Upper lobe of left lung (tissue), 6 donors: Measurements from ENCODE around the gene UGT2B15. TPM values are rescaled to one million over a fixed set of nuclear protein-coding genes. Genes with fewer than 3 reads are reported as not detected.
"Not testable (repeated sequence)": the region's sequence is repeated elsewhere in the genome, so short reads cannot be mapped to it uniquely, and the experiment has no call there.

Experiments
- ATAC-seq, 2 donors: fragments of 200-7000 bp; cut with Tn5 transposase; one replicate each; pipeline ENCODE4 v1.9.1; 2022; ENCODE audit warnings: mild to moderate bottlenecking in 2 of 2, moderate library complexity in 2 of 2; ENCODE audit not compliant: low FRiP score in 2 of 2
- DNase-seq, 2 donors: peaks; one replicate each; pipeline ENCODE4 v3.0.0-alpha.2; 2019 to 2020
- H3K27ac ChIP-seq, 4 donors: fragments of 200-600 bp; sonication (generic); one replicate each; pipeline ENCODE4 v1.5.1; 2016 to 2019
- H3K27me3 ChIP-seq, 4 donors: fragments of 200-600 bp; sonication (generic); one replicate each; pipeline ENCODE4 v1.5.1; 2017 to 2019
- H3K36me3 ChIP-seq, 4 donors: fragments of 200-600 bp; sonication (generic); one replicate each; pipeline ENCODE4 v1.5.1; 2016 to 2019
- H3K4me1 ChIP-seq, 4 donors: fragments of 200-600 bp; sonication (generic); one replicate each; pipeline ENCODE4 v1.5.1; 2018 to 2019
- H3K4me3 ChIP-seq, 4 donors: fragments of 200-600 bp; sonication (generic); one replicate each; pipeline ENCODE4 v1.5.1; 2017 to 2019; ENCODE audit warnings: mild to moderate bottlenecking in 2 of 4, moderate library complexity in 1 of 4
- H3K9me3 ChIP-seq, 4 donors: fragments of 200-600 bp; sonication (generic); one replicate each; pipeline ENCODE4 v1.5.1; 2018 to 2019
- EP300 ChIP-seq, 4 donors: sonication (generic); formaldehyde crosslinking; IDR thresholded peaks; one replicate each; pipeline ENCODE4 v1.5.1; 2017; ENCODE audit warnings: antibody characterized with exemption in 4 of 4, control low read depth in 2 of 4
- POLR2A ChIP-seq, 4 donors: fragments of 450-650 bp; IDR thresholded peaks; one replicate each; pipeline ENCODE4 v1.5.1; 2016 to 2017; ENCODE audit warnings: antibody characterized with exemption in 4 of 4, mild to moderate bottlenecking in 2 of 4
- POLR2AphosphoS5 ChIP-seq, 2 donors: sonication (generic); formaldehyde crosslinking; IDR thresholded peaks; one replicate each; pipeline ENCODE4 v1.5.1; 2017; ENCODE audit warnings: antibody characterized with exemption in 2 of 2
- WGBS, 2 donors: methylation state at CpG; one replicate each; pipeline ENCODE4 v1.1.5; 2017 to 2018; 5-methylcytosine and 5-hydroxymethylcytosine counted together
- total RNA-seq, 6 donors: library from RNA; depleted of rRNA in 4 of 6; stranded (reverse); fragments of >200 nt in 4 of 6; gene quantifications; one replicate each; pipeline versions ENCODE4 v1.1.0 to v1.2.1, GENCODE V29; 2016 to 2021
- TF ChIP-seq, protein P1 (sequence below), 6 experiments: fragments of 450-650 bp in 4 of 6; fragments of 200-600 bp in 2 of 6; sonication (generic) in 2 of 6; IDR thresholded peaks; one replicate each; pipeline ENCODE4 v1.5.1; 2016 to 2019; ENCODE audit warnings: antibody characterized with exemption in 6 of 6
- donor health status: DM: no; HTN: no; CAD: no; lungs with moderate emphysema.
- donor health status: DM: no; HTN: yes; CAD: no; lungs with severe emphysema.

UGT2B15 gene
- total RNA-seq, 6 donors from 2014 or later = 0.14 to 0.34 TPM; not detected in 4

DNA sequence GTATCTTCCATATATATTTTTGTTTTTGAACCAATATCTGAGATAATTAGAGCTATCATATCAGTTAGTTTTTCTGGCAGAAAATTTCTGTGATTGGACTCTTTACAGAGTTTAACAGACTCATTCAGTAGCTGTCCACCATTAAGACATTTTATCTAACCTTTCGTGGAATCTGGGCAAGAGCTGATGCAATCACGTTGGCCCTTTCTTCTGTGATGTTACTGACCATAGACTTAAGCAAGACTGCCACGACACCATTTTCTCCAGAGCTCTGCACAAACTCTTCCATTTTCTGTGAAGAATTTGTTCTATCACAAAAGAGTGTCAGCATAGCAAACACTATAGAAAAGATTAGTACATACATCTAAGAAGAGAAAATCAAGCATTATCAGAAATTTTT, 41.8 kb upstream of the UGT2B15 start:
- ATAC-seq (no peak), DNase-seq (no peak)
- Histone ChIP-seq H3K4me1 (no peaks in the 10 kb centered on the region), H3K4me3 (no peak overlapping the region), H3K36me3 (no peaks in the 10 kb centered on the region), H3K9me3 (no peaks in the 10 kb centered on the region), H3K27me3 (no peaks in the 10 kb centered on the region), H3K27ac (no peak overlapping the region)
- WGBS, 2 donors = 84 to 87% methylated on average over 3 of the region's 3 CpGs
- TF ChIP-seq POLR2A (IDR thresholded peaks at IDR 0.05) (no peak), POLR2AphosphoS5 (IDR thresholded peaks at IDR 0.05) (no peak), EP300 (IDR thresholded peaks at IDR 0.05) (no peak)
- TF ChIP-seq, protein P1, sequence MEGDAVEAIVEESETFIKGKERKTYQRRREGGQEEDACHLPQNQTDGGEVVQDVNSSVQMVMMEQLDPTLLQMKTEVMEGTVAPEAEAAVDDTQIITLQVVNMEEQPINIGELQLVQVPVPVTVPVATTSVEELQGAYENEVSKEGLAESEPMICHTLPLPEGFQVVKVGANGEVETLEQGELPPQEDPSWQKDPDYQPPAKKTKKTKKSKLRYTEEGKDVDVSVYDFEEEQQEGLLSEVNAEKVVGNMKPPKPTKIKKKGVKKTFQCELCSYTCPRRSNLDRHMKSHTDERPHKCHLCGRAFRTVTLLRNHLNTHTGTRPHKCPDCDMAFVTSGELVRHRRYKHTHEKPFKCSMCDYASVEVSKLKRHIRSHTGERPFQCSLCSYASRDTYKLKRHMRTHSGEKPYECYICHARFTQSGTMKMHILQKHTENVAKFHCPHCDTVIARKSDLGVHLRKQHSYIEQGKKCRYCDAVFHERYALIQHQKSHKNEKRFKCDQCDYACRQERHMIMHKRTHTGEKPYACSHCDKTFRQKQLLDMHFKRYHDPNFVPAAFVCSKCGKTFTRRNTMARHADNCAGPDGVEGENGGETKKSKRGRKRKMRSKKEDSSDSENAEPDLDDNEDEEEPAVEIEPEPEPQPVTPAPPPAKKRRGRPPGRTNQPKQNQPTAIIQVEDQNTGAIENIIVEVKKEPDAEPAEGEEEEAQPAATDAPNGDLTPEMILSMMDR (IDR thresholded peaks at IDR 0.05) = no peak

DNA sequence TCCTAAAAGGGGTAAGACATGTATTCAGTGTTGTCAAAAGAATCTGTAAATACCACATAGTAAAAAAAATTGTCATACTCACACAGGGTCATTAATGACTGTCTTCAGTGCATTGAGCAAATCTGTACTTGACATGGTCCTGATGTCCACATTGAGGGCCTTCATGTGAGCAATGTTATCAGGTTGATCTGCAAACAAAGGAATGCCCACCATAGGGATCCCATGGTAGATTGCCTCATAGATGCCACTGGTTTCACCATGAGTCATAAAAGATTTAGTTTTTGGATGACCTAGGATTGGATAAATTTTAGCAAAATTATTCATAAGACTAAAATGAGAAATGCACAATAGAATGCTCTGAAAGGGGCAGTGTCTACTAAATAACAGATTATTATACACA, 38.1 kb upstream of the UGT2B15 start:
- H3K36me3 ChIP-seq = no peaks in the 10 kb centered on the region
- H3K27me3 ChIP-seq = no peaks in the 10 kb centered on the region
- TF ChIP-seq POLR2A (IDR thresholded peaks at IDR 0.05) (no peak), POLR2AphosphoS5 (IDR thresholded peaks at IDR 0.05) (no peak)
- H3K27ac ChIP-seq = no peak overlapping the region
- no peak overlapping the region for H3K4me3 ChIP-seq
- H3K4me1 ChIP-seq = no peaks in the 10 kb centered on the region
- no peak for ATAC-seq
- DNase-seq = no peak
- no peaks in the 10 kb centered on the region for H3K9me3 ChIP-seq

DNA sequence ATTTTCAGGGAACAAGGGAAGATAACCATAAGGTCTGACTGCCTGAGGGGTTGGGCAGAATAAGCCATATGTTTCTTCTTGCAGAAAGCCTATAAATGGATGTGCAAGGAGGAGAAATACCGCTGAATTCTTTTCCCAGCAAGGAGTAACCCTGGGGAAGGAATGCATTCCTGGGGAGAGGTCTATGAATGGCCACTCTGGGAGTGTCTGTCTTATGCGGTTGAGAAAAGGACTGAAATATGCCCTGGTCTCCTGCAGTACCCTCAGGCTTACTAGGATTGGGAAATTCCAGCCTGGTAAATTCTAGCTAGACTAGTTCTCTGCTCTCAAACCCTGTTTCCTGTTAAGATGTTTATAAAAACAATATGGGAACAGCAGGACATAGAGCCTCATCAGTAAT, 32.7 kb upstream of the UGT2B15 start:
- not testable (repeated sequence) for H3K9me3 ChIP-seq, DNase-seq, H3K27ac ChIP-seq, H3K36me3 ChIP-seq, H3K27me3 ChIP-seq, H3K4me1 ChIP-seq, ATAC-seq, H3K4me3 ChIP-seq
- 85 to 86% methylated on average over 2 of the region's 2 CpGs for WGBS, 2 donors

DNA sequence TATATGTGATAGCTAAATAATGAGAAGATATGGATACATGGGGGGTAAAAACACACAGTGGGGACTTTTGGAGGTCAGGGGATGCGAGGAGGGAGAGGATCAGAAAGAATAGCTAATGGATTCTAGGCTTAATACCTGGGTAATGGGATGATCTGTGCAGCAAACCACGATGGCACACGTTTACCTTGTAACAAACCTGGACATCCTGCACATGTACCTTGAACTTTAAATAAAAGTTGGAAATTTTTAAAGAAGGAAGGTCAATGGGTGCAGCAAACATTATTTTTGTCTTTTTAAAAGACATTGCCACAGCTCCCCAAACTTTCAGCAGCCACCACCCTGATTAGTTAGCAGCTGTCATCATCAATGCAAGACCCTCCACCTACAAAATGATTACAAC, 29.7 kb upstream of the UGT2B15 start:
- 75 to 77% methylated on average over 3 of the region's 3 CpGs for WGBS, 2 donors
- DNase-seq = no peak
- no peak for ATAC-seq
- H3K4me3 ChIP-seq = no peak overlapping the region
- no peaks in the 10 kb centered on the region for H3K27me3 ChIP-seq
- no peaks in the 10 kb centered on the region for H3K4me1 ChIP-seq
- H3K27ac ChIP-seq = no peak overlapping the region
- no peaks in the 10 kb centered on the region for H3K36me3 ChIP-seq
- peaks cover 0 to 4% (median 0%) of the 10 kb centered on the region in 4 donors for H3K9me3 ChIP-seq
- no peak for TF ChIP-seq POLR2AphosphoS5 (IDR thresholded peaks at IDR 0.05)
- no peak for TF ChIP-seq EP300 (IDR thresholded peaks at IDR 0.05)
- TF ChIP-seq, protein P1 (IDR thresholded peaks at IDR 0.05) = no peak
- TF ChIP-seq POLR2A (IDR thresholded peaks at IDR 0.05) = no peak

DNA sequence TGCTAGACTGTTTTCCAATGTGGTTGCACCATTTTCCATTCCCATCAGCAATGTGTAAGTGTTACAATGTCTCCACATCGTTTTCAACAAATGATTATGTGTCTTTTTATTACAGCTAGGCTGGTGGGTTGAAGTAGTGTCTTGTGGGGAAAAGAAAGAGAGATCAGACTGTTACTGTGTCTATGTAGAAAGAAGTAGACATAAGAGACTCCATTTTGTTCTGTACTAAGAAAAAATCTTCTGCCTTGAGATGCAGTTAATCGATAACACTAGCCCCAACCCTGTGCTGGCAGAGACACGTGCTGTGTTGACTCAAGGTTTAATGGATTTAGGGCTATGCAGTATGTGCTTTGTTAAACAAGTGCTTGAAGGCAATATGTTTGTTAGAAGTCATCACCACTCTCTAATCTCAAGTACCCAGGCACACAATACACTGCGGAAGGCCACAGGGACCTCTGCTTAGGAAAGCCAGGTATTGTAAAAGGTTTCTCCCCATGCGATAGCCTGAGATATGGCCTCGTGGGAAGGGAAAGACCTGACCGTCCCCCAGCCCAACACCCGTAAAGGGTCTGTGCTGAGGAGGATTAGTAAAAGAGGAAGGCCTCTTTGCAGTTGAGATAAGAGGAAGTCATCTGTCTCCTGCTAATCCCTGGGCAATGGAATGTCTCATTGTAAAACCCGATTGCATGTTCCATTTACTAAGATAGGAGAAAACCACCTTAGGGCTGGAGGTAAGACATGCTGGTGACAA, 23.0 kb upstream of the UGT2B15 start:
- H3K4me3 ChIP-seq = no peak overlapping the region
- H3K27ac ChIP-seq = no peak overlapping the region
- no peak for TF ChIP-seq EP300 (IDR thresholded peaks at IDR 0.05)
- TF ChIP-seq POLR2A (IDR thresholded peaks at IDR 0.05) = no peak
- TF ChIP-seq, protein P1 (IDR thresholded peaks at IDR 0.05) = no peak
- TF ChIP-seq POLR2AphosphoS5 (IDR thresholded peaks at IDR 0.05) = no peak
- DNase-seq (no peak), ATAC-seq (no peak)
- 69 to 78% methylated on average over 9 of the region's 9 CpGs for WGBS, 2 donors
- H3K4me1 ChIP-seq = no peaks in the 10 kb centered on the region
- no peaks in the 10 kb centered on the region for H3K36me3 ChIP-seq
- no peaks in the 10 kb centered on the region for H3K9me3 ChIP-seq
- H3K27me3 ChIP-seq = no peaks in the 10 kb centered on the region

DNA sequence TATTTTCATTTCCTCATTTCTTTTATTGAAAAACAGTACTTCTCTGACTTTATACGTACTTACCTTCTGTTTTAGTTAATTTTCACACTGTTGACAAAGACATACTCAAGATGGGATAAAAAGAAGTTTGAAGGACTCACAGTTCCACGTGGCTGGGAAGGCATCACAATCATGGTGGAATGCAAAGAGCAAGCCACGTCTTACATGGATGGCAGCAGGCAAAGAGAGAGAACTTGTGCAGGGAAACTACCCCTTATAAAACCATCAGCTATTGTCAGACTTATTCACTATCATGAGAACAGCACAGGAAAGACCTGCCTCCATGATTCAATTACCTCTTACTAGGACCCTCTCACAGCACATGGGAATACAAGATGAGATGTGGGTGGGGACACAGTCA, 20.7 kb upstream of the UGT2B15 start:
- H3K27ac ChIP-seq = no peak overlapping the region
- H3K36me3 ChIP-seq = no peaks in the 10 kb centered on the region
- H3K4me1 ChIP-seq = no peaks in the 10 kb centered on the region
- TF ChIP-seq POLR2AphosphoS5 (IDR thresholded peaks at IDR 0.05) = no peak
- TF ChIP-seq EP300 (IDR thresholded peaks at IDR 0.05) = no peak
- TF ChIP-seq POLR2A (IDR thresholded peaks at IDR 0.05) = no peak
- TF ChIP-seq, protein P1 (IDR thresholded peaks at IDR 0.05) = no peak
- DNase-seq (no peak), ATAC-seq (no peak)
- no peaks in the 10 kb centered on the region for H3K9me3 ChIP-seq
- 71 to 74% methylated on average over 3 of the region's 3 CpGs for WGBS, 2 donors
- H3K4me3 ChIP-seq = no peak overlapping the region
- no peaks in the 10 kb centered on the region for H3K27me3 ChIP-seq
